Measurements from ENCODE around the gene RC3H2.

DNA sequence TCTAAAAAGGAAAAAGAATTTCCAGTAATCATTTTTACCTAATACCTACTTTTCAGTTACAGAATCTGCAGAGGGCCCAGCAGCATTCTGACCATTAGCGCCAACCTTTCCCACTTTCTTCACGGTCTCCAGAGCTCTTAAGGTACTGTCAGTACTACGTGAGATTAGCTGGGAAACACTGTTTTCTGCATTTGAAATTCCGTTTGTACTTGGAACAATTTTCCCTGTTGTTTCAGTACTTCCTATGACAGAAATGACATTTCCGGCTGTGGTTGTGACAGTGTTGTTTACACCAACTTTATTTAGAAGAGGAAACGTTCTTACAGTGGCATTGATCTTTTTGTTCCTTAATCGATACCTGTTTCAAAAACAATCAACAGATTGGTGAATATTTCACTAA lies 39.9 kb downstream of the RC3H2 start:
- no peak for TF ChIP-seq POLR2A (IDR thresholded peaks at IDR 0.05)
- TF ChIP-seq, protein P1, sequence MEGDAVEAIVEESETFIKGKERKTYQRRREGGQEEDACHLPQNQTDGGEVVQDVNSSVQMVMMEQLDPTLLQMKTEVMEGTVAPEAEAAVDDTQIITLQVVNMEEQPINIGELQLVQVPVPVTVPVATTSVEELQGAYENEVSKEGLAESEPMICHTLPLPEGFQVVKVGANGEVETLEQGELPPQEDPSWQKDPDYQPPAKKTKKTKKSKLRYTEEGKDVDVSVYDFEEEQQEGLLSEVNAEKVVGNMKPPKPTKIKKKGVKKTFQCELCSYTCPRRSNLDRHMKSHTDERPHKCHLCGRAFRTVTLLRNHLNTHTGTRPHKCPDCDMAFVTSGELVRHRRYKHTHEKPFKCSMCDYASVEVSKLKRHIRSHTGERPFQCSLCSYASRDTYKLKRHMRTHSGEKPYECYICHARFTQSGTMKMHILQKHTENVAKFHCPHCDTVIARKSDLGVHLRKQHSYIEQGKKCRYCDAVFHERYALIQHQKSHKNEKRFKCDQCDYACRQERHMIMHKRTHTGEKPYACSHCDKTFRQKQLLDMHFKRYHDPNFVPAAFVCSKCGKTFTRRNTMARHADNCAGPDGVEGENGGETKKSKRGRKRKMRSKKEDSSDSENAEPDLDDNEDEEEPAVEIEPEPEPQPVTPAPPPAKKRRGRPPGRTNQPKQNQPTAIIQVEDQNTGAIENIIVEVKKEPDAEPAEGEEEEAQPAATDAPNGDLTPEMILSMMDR (IDR thresholded peaks at IDR 0.05) = no peak

Measured in transverse colon (tissue), 3 donors.